Measurements from ENCODE around the gene ATP1B1.

The ATP1B1 gene

GRCh38 chr1:169078163-169078883, 28.2 kb upstream of the ATP1B1 start:
- H3K4me3 ChIP-seq (ENCODE audit: low read length in 2 of 2): no peak overlapping the region
- H3K36me3 ChIP-seq (ENCODE audit: control insufficient read depth in 2 of 2, insufficient read depth in 2 of 2, low read length in 2 of 2): no peaks in the 10 kb centered on the region
- no peak overlapping the region for H3K27ac ChIP-seq (ENCODE audit: low read length)
- H3K27me3 ChIP-seq (ENCODE audit: control insufficient read depth in 1 of 2, insufficient read depth in 2 of 2, low read length in 2 of 2): no peaks in the 10 kb centered on the region
- peaks cover 8% of the 10 kb centered on the region for H3K4me1 ChIP-seq (ENCODE audit: control insufficient read depth, insufficient read depth, low read length)
- H3K9me3 ChIP-seq (ENCODE audit: control insufficient read depth in 2 of 2, low read length in 2 of 2): no peaks in the 10 kb centered on the region
- H3K9ac ChIP-seq (ENCODE audit: low read length in 2 of 2): no peak overlapping the region

DNA sequence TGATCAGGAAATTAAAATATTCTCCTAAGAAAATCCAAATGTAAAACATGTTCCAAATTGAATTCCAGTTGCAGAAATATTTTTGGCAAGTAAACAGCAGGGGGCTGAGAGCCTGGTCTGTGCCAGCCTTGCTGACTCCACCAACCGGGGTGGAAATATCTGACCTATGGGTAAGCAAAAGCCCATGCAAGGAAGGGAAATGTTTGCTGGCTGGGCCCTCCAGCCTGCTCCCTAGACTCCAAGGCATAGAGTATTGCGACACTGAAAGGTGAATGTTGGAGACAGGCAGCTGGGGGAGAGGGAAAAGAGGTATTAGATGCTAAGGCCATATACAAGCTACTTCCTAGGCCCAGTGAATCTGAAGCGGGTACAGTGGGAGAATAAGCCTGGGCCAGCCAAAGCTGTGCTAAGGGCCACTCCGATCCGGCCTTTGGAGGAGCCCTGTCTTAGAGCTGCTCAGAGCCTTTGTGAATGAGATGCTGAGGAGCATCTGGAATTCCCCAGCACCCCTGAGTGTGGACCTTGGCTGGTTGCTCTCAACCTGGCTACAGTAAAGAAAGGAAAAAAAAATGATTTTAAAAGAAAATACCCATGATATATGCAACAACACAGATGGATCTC, 24.9 kb upstream of the ATP1B1 start:
- Histone ChIP-seq H3K36me3 (ENCODE audit: control insufficient read depth in 2 of 2, insufficient read depth in 2 of 2, low read length in 2 of 2) (no peaks in the 10 kb centered on the region), H3K9ac (ENCODE audit: low read length in 2 of 2) (no peak overlapping the region), H3K27ac (ENCODE audit: low read length) (no peak overlapping the region), H3K9me3 (ENCODE audit: control insufficient read depth in 2 of 2, low read length in 2 of 2) (no peaks in the 10 kb centered on the region), H3K4me3 (ENCODE audit: low read length in 2 of 2) (no peak overlapping the region), H3K4me1 (ENCODE audit: control insufficient read depth, insufficient read depth, low read length) (peaks cover 11% of the 10 kb centered on the region), H3K27me3 (ENCODE audit: control insufficient read depth in 1 of 2, insufficient read depth in 2 of 2, low read length in 2 of 2) (no peaks in the 10 kb centered on the region)

DNA sequence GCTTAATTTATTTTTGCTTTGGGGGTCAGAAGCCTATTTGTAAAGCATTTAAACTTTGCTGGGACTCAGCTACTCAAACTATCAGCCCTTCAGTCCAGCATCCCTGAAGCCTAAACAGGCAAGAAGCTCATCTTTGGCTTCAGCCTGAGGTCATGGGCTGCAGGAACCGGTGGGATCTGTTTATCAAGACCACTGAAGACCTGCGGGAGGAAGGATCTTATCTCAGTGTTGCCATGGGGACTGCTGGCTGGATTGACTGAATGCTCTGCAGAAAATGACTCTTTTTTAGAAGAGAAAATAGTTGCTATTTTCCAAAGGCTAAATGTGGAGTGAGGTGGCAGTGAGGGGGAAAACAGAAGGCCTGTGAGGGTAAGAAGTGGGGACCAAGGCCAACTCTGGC, 20.6 kb upstream of the ATP1B1 start:
- H3K36me3 ChIP-seq (ENCODE audit: control insufficient read depth in 2 of 2, insufficient read depth in 2 of 2, low read length in 2 of 2): no peaks in the 10 kb centered on the region
- H3K9ac ChIP-seq (ENCODE audit: low read length in 2 of 2): no peak overlapping the region
- H3K27ac ChIP-seq (ENCODE audit: low read length): no peak overlapping the region
- H3K27me3 ChIP-seq (ENCODE audit: control insufficient read depth in 1 of 2, insufficient read depth in 2 of 2, low read length in 2 of 2): no peaks in the 10 kb centered on the region
- H3K4me1 ChIP-seq (ENCODE audit: control insufficient read depth, insufficient read depth, low read length): peaks cover 15% of the 10 kb centered on the region
- H3K9me3 ChIP-seq (ENCODE audit: control insufficient read depth in 2 of 2, low read length in 2 of 2): no peaks in the 10 kb centered on the region
- H3K4me3 ChIP-seq (ENCODE audit: low read length in 2 of 2): no peak overlapping the region

- Histone ChIP-seq H3K9ac (ENCODE audit: low read length in 2 of 2) (no peak overlapping the region), H3K27ac (ENCODE audit: low read length) (no peak overlapping the region), H3K9me3 (ENCODE audit: control insufficient read depth in 2 of 2, low read length in 2 of 2) (no peaks in the 10 kb centered on the region), H3K4me3 (ENCODE audit: low read length in 2 of 2) (peak overlapping the region in 1 of 2 donors; percentile 28), H3K4me1 (ENCODE audit: control insufficient read depth, insufficient read depth, low read length) (peaks cover 7% of the 10 kb centered on the region), H3K36me3 (ENCODE audit: control insufficient read depth in 2 of 2, insufficient read depth in 2 of 2, low read length in 2 of 2) (no peaks in the 10 kb centered on the region), H3K27me3 (ENCODE audit: control insufficient read depth in 1 of 2, insufficient read depth in 2 of 2, low read length in 2 of 2) (no peaks in the 10 kb centered on the region)
These were observed 19.7 kb upstream of the ATP1B1 start for GRCh38 chr1:169086603-169087455.

DNA sequence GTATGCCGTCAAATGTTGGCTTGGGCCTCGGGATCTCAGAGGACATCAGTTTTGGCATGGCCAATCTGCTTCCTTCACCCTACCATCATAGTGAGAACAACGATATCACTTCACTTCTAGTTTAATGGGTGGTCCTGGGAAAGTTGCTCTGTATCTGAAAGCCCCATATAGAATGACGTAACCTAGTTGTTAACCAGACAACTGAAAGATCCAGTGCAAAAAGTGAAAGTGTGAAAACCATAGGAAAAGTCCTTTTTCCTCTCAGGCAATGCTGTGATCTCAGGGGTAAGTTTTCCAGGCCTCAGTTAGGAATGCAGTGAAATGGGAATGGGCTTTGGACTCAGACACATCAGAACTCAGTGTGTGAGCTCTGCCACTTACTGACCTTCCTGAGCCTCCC, 18.6 kb upstream of the ATP1B1 start:
- Histone ChIP-seq H3K4me1 (ENCODE audit: control insufficient read depth, insufficient read depth, low read length) (peaks cover 7% of the 10 kb centered on the region), H3K27me3 (ENCODE audit: control insufficient read depth in 1 of 2, insufficient read depth in 2 of 2, low read length in 2 of 2) (no peaks in the 10 kb centered on the region), H3K36me3 (ENCODE audit: control insufficient read depth in 2 of 2, insufficient read depth in 2 of 2, low read length in 2 of 2) (no peaks in the 10 kb centered on the region), H3K27ac (ENCODE audit: low read length) (no peak overlapping the region), H3K9me3 (ENCODE audit: control insufficient read depth in 2 of 2, low read length in 2 of 2) (no peaks in the 10 kb centered on the region), H3K9ac (ENCODE audit: low read length in 2 of 2) (no peak overlapping the region), H3K4me3 (ENCODE audit: low read length in 2 of 2) (no peak overlapping the region)

GRCh38 chr1:169089776-169090175, 16.7 kb upstream of the ATP1B1 start:
- H3K4me3 ChIP-seq (ENCODE audit: low read length in 2 of 2): no peak overlapping the region
- no peaks in the 10 kb centered on the region for H3K9me3 ChIP-seq (ENCODE audit: control insufficient read depth in 2 of 2, low read length in 2 of 2)
- peaks cover 7% of the 10 kb centered on the region for H3K4me1 ChIP-seq (ENCODE audit: control insufficient read depth, insufficient read depth, low read length)
- H3K9ac ChIP-seq (ENCODE audit: low read length in 2 of 2): no peak overlapping the region
- H3K27ac ChIP-seq (ENCODE audit: low read length): no peak overlapping the region
- H3K36me3 ChIP-seq (ENCODE audit: control insufficient read depth in 2 of 2, insufficient read depth in 2 of 2, low read length in 2 of 2): no peaks in the 10 kb centered on the region
- no peaks in the 10 kb centered on the region for H3K27me3 ChIP-seq (ENCODE audit: control insufficient read depth in 1 of 2, insufficient read depth in 2 of 2, low read length in 2 of 2)

DNA sequence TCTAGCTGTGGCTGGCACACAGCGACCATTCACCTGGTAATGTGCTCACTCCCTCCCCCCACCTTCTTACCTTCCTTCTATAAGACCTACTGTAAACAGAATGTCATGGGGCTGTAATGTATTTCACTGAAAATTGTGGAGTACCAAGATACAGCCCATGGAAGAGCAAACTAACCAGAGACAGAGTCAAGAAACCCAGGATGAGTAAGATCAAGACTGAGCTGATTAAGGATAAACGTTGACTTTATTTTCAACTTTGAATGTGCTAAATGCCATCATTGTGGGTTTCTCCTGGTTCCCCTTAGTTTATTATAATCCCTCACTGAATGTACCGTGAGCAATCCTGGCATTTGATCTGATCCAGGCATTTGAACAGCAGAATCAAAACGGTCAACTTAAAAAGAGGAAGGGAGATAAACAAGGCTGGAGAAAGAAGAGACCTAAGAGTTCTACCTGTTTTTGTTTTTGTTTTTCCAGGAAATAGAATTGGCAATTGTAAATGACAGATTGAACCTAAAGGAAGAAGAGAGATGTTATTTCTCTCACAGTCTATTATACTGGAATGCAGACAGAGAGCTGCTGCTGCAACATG, 16.1 kb upstream of the ATP1B1 start:
- peaks cover 7% of the 10 kb centered on the region for H3K4me1 ChIP-seq (ENCODE audit: control insufficient read depth, insufficient read depth, low read length)
- no peaks in the 10 kb centered on the region for H3K9me3 ChIP-seq (ENCODE audit: control insufficient read depth in 2 of 2, low read length in 2 of 2)
- H3K9ac ChIP-seq (ENCODE audit: low read length in 2 of 2): no peak overlapping the region

DNA sequence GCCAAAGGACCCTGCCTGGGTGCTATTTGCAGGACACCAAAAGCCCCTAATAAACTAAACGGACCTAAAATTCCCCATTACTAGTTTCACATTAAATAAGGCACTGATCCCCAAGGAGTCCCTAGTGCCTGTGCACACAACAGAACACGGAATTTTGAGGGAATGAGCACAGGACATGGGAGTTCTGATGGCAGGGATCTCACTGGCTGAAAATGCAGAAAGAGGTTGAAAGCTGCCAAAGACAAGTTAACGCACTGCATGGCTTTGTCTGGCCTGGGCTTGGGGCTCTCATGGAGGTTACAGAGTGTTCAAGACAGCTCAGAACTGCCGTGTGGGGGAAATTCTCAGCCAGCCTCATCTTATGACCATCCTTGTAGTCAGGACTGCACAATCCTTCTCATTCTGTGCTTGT, 15.6 kb upstream of the ATP1B1 start:
- H3K27me3 ChIP-seq (ENCODE audit: control insufficient read depth in 1 of 2, insufficient read depth in 2 of 2, low read length in 2 of 2): no peaks in the 10 kb centered on the region
- no peaks in the 10 kb centered on the region for H3K36me3 ChIP-seq (ENCODE audit: control insufficient read depth in 2 of 2, insufficient read depth in 2 of 2, low read length in 2 of 2)
- no peaks in the 10 kb centered on the region for H3K9me3 ChIP-seq (ENCODE audit: control insufficient read depth in 2 of 2, low read length in 2 of 2)
- no peak overlapping the region for H3K9ac ChIP-seq (ENCODE audit: low read length in 2 of 2)
- H3K4me3 ChIP-seq (ENCODE audit: low read length in 2 of 2): no peak overlapping the region
- peaks cover 7% of the 10 kb centered on the region for H3K4me1 ChIP-seq (ENCODE audit: control insufficient read depth, insufficient read depth, low read length)
- H3K27ac ChIP-seq (ENCODE audit: low read length): no peak overlapping the region

More for the DNA sequence above, 16.1 kb upstream of the ATP1B1 start:
- no peak overlapping the region for H3K4me3 ChIP-seq (ENCODE audit: low read length in 2 of 2)
- H3K36me3 ChIP-seq (ENCODE audit: control insufficient read depth in 2 of 2, insufficient read depth in 2 of 2, low read length in 2 of 2): no peaks in the 10 kb centered on the region
- H3K27me3 ChIP-seq (ENCODE audit: control insufficient read depth in 1 of 2, insufficient read depth in 2 of 2, low read length in 2 of 2): no peaks in the 10 kb centered on the region
- H3K27ac ChIP-seq (ENCODE audit: low read length): no peak overlapping the region

DNA sequence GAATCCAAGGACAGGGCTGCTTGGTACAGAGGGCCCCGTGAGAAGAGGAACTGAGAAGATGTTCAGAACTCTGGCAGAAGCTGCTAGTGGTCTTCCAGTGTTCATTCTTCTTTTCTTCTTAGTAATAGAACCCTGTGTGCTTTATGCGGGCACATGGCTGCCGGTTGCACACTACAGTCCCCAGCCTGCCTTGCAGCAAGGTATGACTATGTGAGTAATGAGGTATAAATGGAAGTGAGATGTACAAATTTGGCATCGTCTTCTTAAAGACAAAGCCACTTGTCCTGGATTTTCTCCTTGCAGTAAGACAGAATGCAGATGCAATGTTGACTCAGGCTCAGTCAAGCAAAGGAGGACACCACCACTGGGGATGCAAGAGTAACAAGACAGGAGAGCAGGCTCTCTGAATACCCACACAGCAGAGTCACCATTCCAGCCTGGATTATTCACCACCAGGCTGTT, 15.0 kb upstream of the ATP1B1 start:
- H3K27me3 ChIP-seq (ENCODE audit: control insufficient read depth in 1 of 2, insufficient read depth in 2 of 2, low read length in 2 of 2): no peaks in the 10 kb centered on the region
- H3K9ac ChIP-seq (ENCODE audit: low read length in 2 of 2): no peak overlapping the region
- H3K36me3 ChIP-seq (ENCODE audit: control insufficient read depth in 2 of 2, insufficient read depth in 2 of 2, low read length in 2 of 2): no peaks in the 10 kb centered on the region
- no peak overlapping the region for H3K27ac ChIP-seq (ENCODE audit: low read length)
- no peaks in the 10 kb centered on the region for H3K9me3 ChIP-seq (ENCODE audit: control insufficient read depth in 2 of 2, low read length in 2 of 2)
- peaks cover 5% of the 10 kb centered on the region for H3K4me1 ChIP-seq (ENCODE audit: control insufficient read depth, insufficient read depth, low read length)
- no peak overlapping the region for H3K4me3 ChIP-seq (ENCODE audit: low read length in 2 of 2)

DNA sequence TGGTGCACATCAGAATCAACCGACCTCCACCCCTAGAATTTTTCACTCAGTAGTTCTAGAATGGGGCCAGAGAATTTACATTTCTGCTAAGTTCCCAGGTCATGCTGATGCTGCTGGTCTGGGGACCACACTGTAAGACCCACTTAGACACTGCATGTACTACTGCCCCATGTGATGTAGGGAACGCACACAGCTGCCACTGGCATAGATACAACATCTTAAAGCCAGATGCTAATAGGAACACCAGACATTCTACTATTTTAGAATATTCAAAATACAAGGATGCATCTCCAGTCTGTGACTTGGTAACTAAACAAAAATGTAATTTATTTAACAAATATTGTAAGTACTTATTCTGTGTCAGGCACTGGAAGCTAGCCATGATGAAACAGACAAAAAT, 14.1 kb upstream of the ATP1B1 start:
- H3K27ac ChIP-seq (ENCODE audit: low read length): no peak overlapping the region
- no peaks in the 10 kb centered on the region for H3K27me3 ChIP-seq (ENCODE audit: control insufficient read depth in 1 of 2, insufficient read depth in 2 of 2, low read length in 2 of 2)
- no peaks in the 10 kb centered on the region for H3K36me3 ChIP-seq (ENCODE audit: control insufficient read depth in 2 of 2, insufficient read depth in 2 of 2, low read length in 2 of 2)
- no peak overlapping the region for H3K4me3 ChIP-seq (ENCODE audit: low read length in 2 of 2)
- no peak overlapping the region for H3K9ac ChIP-seq (ENCODE audit: low read length in 2 of 2)
- no peaks in the 10 kb centered on the region for H3K9me3 ChIP-seq (ENCODE audit: control insufficient read depth in 2 of 2, low read length in 2 of 2)
- no peaks in the 10 kb centered on the region for H3K4me1 ChIP-seq (ENCODE audit: control insufficient read depth, insufficient read depth, low read length)
